Tibial nerve (tissue), 4 donors: ENCODE measurements around the gene CALML5.

ENCODE experiments used
- CTCF ChIP-seq, 5 experiments: fragments of 200-600 bp in 3 of 5; fragments of 450-650 bp in 2 of 5; sonication (generic) in 3 of 5; IDR thresholded peaks; one replicate each; pipeline ENCODE4 v1.5.1; 2016 to 2019; ENCODE audit warnings: antibody characterized with exemption in 5 of 5, mild to moderate bottlenecking in 3 of 5, moderate library complexity in 2 of 5
- EP300 ChIP-seq, 2 donors: sonication (generic); formaldehyde crosslinking; IDR thresholded peaks; one replicate each; pipeline ENCODE4 v1.6.1; 2017; ENCODE audit warnings: antibody characterized with exemption in 2 of 2, mild to moderate bottlenecking in 1 of 2
- POLR2A ChIP-seq, 2 donors: fragments of 450-650 bp; IDR thresholded peaks; one replicate each; pipeline ENCODE4 v1.6.1; 2017; ENCODE audit warnings: antibody characterized with exemption in 2 of 2, mild to moderate bottlenecking in 2 of 2, moderate library complexity in 2 of 2

GRCh38 chr10:5464546-5464945 is 34.8 kb downstream of the CALML5 start:
- no peak for TF ChIP-seq CTCF (IDR thresholded peaks at IDR 0.05)
- TF ChIP-seq EP300 (IDR thresholded peaks at IDR 0.05): no peak
- no peak for TF ChIP-seq POLR2A (IDR thresholded peaks at IDR 0.05)
